Measurements from ENCODE around the gene ARHGAP31. TPM values are rescaled to one million over a fixed set of nuclear protein-coding genes. Genes with fewer than 3 reads are reported as not detected.
A peak's percentile ranks its signal among the peaks of the same experiment; 100 is the strongest.
"Not testable (repeated sequence)": the region's sequence is repeated elsewhere in the genome, so short reads cannot be mapped to it uniquely, and the experiment has no call there.

Gene ARHGAP31
- total RNA-seq, 1 donor from 2014 or later: 42.1 TPM

- ATAC-seq (ENCODE audit: poor library complexity) (peak; percentile 13), DNase-seq (no peak)
- intact Hi-C loops (cut with DNase I): no loop called here
Observed at GRCh38 chr3:119314821-119315220, 20.6 kb downstream of the ARHGAP31 start.

- ATAC-seq (ENCODE audit: poor library complexity): no peak
- DNase-seq: no peak
- intact Hi-C loops (cut with DNase I): no loop called here
Observed at GRCh38 chr3:119315600-119316312, 21.6 kb downstream of the ARHGAP31 start.

GRCh38 chr3:119316313-119316670 is 22.1 kb downstream of the ARHGAP31 start:
- DNase-seq (no peak), ATAC-seq (ENCODE audit: poor library complexity) (peak; percentile 46)
- intact Hi-C loops (cut with DNase I): no loop called here

- intact Hi-C loops (cut with DNase I): no loop called here
- DNase-seq (no peak), ATAC-seq (ENCODE audit: poor library complexity) (no peak)
Observed at GRCh38 chr3:119318876-119319275, 24.7 kb downstream of the ARHGAP31 start.

- DNase-seq (no peak), ATAC-seq (ENCODE audit: poor library complexity) (no peak)
- intact Hi-C loops (cut with DNase I): no loop called here
Observed at GRCh38 chr3:119319311-119319710, 25.1 kb downstream of the ARHGAP31 start.

- DNase-seq; intact Hi-C loops (cut with DNase I); ATAC-seq (ENCODE audit: poor library complexity): not testable (repeated sequence)
Observed at GRCh38 chr3:119320785-119321184, 26.6 kb downstream of the ARHGAP31 start.

GRCh38 chr3:119322021-119322834 is 28.0 kb downstream of the ARHGAP31 start:
- intact Hi-C loops (cut with DNase I): loop anchor here (2.0 kb wide), 1 partner anchor 27 kb away; the partner anchor contains the start of gene ARHGAP31
- ATAC-seq (ENCODE audit: poor library complexity): peak; percentile 58
- DNase-seq: peak; percentile 54

- DNase-seq: peak; percentile 92
- peak; percentile 91 for ATAC-seq (ENCODE audit: poor library complexity)
- intact Hi-C loops (cut with DNase I): loop anchor here (2.0 kb wide), 1 partner anchor 28 kb away; the partner anchor contains the start of gene ARHGAP31
Observed at GRCh38 chr3:119322835-119323722, 28.9 kb downstream of the ARHGAP31 start.

- ATAC-seq (ENCODE audit: poor library complexity): no peak
- no peak for DNase-seq
- intact Hi-C loops (cut with DNase I): loop anchor here (2.0 kb wide), 1 partner anchor 29 kb away; the partner anchor contains the start of gene ARHGAP31
Observed at GRCh38 chr3:119323723-119324085, 29.5 kb downstream of the ARHGAP31 start.

- intact Hi-C loops (cut with DNase I): no loop called here
- no peak for DNase-seq
- ATAC-seq (ENCODE audit: poor library complexity): no peak
Observed at GRCh38 chr3:119324899-119325298, 30.7 kb downstream of the ARHGAP31 start.

GRCh38 chr3:119326976-119327375 is 32.8 kb downstream of the ARHGAP31 start:
- intact Hi-C loops (cut with DNase I): no loop called here
- ATAC-seq (ENCODE audit: poor library complexity) (no peak), DNase-seq (no peak)

- intact Hi-C loops (cut with DNase I): no loop called here
- no peak for ATAC-seq (ENCODE audit: poor library complexity)
- no peak for DNase-seq
Observed at GRCh38 chr3:119329551-119329950, 35.4 kb downstream of the ARHGAP31 start.

GRCh38 chr3:119330181-119330580 is 36.0 kb downstream of the ARHGAP31 start:
- intact Hi-C loops (cut with DNase I): no loop called here
- no peak for ATAC-seq (ENCODE audit: poor library complexity)

GRCh38 chr3:119330858-119331257 is 36.7 kb downstream of the ARHGAP31 start:
- ATAC-seq (ENCODE audit: poor library complexity) (no peak), DNase-seq (no peak)
- intact Hi-C loops (cut with DNase I): no loop called here

More at GRCh38 chr3:119330181-119330580, 36.0 kb downstream of the ARHGAP31 start:
- no peak for DNase-seq

GRCh38 chr3:119331661-119332060 is 37.5 kb downstream of the ARHGAP31 start:
- ATAC-seq (ENCODE audit: poor library complexity) (peak; percentile 60), DNase-seq (no peak)
- intact Hi-C loops (cut with DNase I): no loop called here

GRCh38 chr3:119333773-119334509 is 39.8 kb downstream of the ARHGAP31 start:
- DNase-seq (peak; percentile 81), ATAC-seq (ENCODE audit: poor library complexity) (peak; percentile 53)
- intact Hi-C loops (cut with DNase I): no loop called here

GRCh38 chr3:119336823-119337222 is 42.6 kb downstream of the ARHGAP31 start:
- intact Hi-C loops (cut with DNase I): no loop called here
- ATAC-seq (ENCODE audit: poor library complexity) (no peak), DNase-seq (no peak)

- ATAC-seq (ENCODE audit: poor library complexity); DNase-seq; intact Hi-C loops (cut with DNase I): not testable (repeated sequence)
Observed at GRCh38 chr3:119337407-119337806, 43.2 kb downstream of the ARHGAP31 start.
